IPS-NIHi7 (cell line): Measurements from ENCODE around the gene TRIO.
"Not testable (repeated sequence)": the region's sequence is repeated elsewhere in the genome, so short reads cannot be mapped to it uniquely, and the experiment has no call there.

Experiments
- DNase-seq: peaks from one replicate; pipeline ENCODE4 v3.0.0; 2012; ENCODE audit warnings: mixed read lengths; ENCODE audit errors: extremely low spot score

Gene TRIO

GRCh38 chr5:14142827-14143545 lies at the start of gene TRIO:
Gene TRIO (plus strand): TSS chr5:14143342. CDS start chr5:14143726, 384 bp downstream.
- DNase-seq: peak; percentile 93

DNA sequence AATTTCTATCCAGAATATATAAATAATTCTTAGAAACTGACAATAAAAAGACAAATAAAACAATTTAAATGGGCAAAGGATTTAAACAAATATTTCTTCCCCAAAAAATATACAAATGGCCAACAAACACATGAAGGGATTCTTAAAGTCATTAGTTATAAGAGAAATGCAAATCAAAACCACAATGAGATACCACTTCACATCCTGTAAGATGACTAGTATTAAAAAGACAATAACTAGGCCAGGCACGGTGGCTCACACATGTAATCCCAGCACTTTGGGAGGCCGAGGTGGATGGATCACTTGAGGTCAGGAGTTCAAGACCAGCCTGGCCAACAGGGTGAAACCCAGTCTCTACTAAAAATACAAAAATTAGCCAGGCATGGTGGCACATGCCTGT lies 45.8 kb upstream of the TRIO start:
- DNase-seq: not testable (repeated sequence)

GRCh38 chr5:14097998-14098471 lies 45.1 kb upstream of the TRIO start:
- DNase-seq: no peak

DNA sequence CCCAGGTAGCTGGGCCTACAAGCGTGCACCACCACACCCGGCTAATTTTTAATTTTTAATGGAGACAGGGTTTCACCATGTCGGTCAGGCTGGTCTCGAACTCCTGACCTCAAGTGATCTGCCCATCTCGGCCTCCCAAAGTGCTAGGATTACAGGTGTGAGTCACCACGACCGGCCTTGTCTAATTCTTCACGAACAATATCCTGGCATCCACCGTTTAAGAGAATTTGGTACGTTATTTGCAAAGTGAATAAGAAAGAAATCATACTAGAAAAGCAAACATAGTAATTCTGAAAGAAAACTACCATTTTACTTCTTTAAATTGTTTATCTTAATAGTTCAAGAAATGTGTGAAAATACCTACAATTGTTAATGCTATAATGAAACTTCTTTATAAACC lies 42.9 kb upstream of the TRIO start:
- DNase-seq: no peak

DNA sequence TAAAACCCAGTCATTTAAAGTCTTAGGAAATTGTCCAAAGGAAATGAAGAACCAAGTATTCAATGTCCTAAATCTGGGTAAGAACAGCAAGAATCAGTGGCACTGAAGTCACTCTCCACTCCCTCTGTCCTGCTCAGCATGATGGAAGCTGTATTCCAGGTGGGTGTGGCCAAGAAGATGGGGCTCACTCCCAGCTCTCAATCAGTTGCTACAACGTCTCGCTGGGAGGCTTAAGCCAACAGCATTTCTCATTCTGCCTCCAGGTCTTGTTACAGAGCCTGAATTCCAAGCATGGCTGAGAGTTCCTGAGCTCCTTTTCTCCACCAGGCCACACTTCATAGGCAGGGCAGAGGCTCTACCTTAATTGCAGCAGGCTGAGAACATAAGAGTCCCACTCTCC lies 41.2 kb upstream of the TRIO start:
- peak; percentile 62 for DNase-seq

GRCh38 chr5:14102666-14103065 lies 40.5 kb upstream of the TRIO start:
- DNase-seq: no peak

DNA sequence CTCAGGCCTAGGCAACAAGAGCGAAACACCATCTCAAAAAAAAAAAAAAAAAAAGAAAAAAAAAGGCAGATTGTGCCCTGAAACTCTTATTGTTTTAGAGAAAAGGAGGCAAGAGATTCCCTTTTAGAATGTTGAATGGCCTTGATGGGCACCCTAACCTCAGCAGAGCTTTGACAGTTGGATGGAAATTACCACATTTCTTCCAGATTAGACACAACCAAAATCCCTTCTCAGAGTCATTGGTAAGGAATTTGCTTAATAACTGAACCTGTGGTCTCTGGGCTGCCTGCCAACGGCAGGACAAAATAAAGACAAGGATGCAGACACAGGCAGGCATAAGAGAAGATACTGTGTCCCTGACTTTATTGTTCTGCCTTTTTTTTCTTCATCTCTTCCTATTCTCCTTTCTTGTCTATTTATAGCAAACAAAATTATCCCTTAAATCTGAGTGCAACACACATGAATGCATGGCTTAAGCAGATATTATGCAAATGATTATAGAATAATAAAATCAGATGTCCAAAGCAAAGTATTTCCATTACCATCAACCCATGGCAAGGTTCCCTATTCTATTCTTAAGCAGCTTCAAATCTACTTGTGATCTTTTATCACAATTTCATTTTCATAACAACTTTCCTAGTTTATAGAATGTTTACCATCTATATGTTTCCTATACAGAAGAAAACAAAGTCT lies 37.3 kb upstream of the TRIO start:
- DNase-seq: no peak

GRCh38 chr5:14107536-14107935 lies 35.6 kb upstream of the TRIO start:
- DNase-seq: no peak

- peak; percentile 87 for DNase-seq
Observed at GRCh38 chr5:14108170-14108996, 34.8 kb upstream of the TRIO start.

- no peak for DNase-seq
Observed at GRCh38 chr5:14109041-14109747, 33.9 kb upstream of the TRIO start.

GRCh38 chr5:14109771-14110170 lies 33.4 kb upstream of the TRIO start:
- DNase-seq: no peak

DNA sequence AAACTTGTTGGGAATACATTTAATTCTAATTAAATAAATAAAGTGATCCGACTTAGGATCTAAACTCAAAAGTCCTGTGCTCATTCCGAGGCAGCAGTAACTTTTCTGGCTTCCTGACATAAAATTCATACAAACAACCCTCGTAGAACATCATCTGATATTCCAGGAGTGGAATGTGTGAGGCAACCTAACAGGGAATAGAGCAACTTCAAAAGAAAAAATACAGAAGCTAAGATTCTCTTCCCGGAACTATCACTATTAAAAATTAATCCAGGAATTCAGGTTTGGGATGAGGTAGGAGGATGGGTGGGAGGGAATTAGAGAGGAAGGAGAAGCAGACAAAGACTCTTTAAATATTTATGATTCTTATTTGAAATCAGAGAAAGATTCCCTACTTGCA lies 32.9 kb upstream of the TRIO start:
- DNase-seq: no peak

DNA sequence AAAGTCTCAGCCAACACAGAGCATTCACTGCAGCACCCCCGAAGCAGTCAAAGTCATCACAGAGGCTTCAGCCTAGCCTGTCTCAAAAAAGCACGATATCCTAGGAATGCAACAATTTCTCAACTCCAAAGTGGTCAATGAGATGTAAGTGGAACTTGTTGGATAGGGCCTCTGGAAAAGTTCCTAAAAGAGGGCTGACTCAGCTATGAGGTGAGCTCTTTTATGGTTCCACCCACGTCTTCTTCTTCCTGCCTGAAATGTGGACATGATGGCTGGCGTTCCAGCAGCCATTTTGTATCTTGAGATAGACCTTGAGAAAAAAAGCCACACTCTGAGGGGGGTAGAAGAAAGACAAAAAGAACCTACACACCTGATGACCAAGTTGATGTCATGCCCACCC lies 32.5 kb upstream of the TRIO start:
- no peak for DNase-seq

DNA sequence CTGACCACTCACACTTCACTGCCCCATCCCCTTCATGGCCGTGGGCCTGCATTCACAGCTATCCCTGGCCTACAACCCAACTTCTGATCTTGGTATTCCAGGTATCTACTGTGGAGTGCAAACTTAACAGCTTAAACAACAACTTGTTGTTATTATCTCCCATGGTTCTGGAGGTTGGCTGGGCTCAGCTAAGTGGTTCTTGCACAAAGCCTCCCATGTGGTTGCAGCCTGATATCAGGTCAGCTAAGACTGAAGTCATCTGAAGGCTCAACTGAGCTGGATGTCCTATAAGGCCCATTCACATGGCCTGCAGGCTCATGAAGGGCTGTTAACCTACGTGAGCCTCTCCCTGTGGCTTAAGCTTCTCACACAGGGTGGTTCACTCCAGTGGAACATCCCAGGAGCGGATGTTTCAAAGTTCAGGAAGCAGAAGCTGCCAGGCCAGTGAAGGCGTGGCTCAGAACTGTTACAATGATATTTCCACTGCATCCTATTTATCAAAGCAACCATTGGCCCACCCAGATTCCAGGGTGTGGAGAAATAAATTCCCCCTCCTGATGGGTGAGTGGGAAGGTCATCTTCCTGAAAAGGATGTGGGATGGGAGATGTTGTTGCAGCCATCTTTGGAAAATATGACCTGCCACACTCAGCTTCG lies 30.0 kb upstream of the TRIO start:
- DNase-seq: no peak

DNA sequence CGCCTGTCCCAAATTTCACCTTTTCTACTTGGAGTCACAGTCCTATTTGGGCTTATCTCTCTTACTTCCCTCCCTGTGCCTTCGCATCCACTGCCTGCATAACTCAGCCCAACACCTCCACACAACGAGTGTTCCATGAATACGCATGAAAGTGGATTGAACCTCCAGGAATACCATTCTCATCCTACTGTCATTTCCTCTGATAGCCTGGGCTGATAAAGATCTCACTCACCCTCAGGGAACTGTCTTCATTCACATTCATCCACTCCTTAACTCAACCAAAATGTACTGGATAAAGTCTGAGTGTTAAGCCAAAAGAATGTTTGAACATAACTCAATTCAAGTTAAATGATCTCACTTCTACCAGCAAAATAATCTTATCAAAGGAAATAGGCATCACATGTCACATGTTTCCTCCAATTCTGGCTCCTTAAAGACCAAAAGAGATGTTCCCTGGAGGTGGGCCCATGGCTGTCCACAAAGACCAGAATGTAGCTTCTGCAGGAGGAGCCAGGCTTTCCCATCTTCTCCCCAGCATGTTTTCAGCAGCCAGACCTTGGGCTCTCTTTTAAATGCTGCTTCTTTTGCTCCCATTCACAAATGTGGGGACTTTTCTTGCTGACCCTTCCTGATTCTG lies 28.4 kb upstream of the TRIO start:
- no peak for DNase-seq

DNA sequence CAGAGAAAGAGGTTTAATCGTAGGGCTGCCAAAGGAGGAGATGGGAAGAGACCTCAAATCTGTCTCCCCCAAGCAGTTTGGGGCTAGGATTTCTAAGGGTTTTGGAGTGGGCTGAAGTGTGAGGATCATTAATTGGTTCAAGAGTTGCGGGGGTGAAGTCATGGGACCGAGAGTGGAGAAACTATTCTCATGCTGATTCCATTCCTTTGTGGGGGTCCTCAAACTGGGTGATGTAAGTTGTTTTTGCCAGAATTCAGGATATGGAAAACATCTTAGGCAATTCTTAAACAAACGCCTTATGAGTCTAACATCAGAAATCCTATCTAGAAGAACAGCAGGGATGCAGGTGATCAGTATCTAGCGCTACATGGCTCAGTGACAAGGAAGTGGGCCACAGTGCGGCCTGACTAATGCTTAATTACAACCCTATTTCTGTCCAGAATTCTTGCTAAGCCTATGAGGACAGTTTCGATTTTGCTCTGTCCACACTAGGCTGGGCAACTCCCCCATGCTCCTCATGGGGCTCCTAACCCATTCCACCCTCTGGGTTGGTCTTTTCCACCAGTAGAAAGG lies 27.7 kb upstream of the TRIO start:
- no peak for DNase-seq

GRCh38 chr5:14118551-14119320 lies 24.4 kb upstream of the TRIO start:
- peak; percentile 35 for DNase-seq

GRCh38 chr5:14120176-14120575 lies 23.0 kb upstream of the TRIO start:
- no peak for DNase-seq

GRCh38 chr5:14121552-14121951 lies 21.6 kb upstream of the TRIO start:
- no peak for DNase-seq

DNA sequence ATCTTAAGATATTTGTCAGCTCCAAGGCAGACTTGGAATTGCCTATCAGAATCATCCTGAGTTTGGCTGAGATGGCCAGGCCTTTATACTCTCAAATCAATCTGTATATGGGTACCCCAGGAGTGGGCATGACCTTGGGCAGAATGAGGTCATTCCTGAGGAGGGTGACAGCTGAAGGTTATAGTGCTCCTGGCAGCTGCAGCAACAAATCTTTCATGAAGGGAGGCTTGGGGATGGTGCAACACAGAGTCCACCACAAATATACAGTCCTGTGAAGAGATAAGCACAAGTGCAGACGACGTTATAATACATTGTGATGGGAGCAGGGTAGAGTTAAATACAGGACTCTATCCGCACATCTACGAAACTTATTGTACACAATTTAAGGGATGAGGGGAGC lies 21.1 kb upstream of the TRIO start:
- DNase-seq: no peak
